A549 (cell line): ENCODE data around the gene GREB1. TPM values are rescaled to one million over a fixed set of nuclear protein-coding genes. Genes with fewer than 3 reads are reported as not detected.

Experiments
- ATAC-seq, 2 experiments: fragments of 200-7000 bp in 1 of 2; fragments of >200 bp in 1 of 2; cut with Nextera tagmentation in 1 of 2; cut with Tn5 transposase in 1 of 2; 3 replicates each; pipeline versions ENCODE4 v1.8.0 to v1.9.1; 2018 to 2020; ENCODE audit warnings: mild to moderate bottlenecking in 1 of 2, moderate library complexity in 1 of 2
- CTCF ChIA-PET: fragments of 300-600 bp; sonication (Branson Sonifier 250); formaldehyde crosslinking; extraction: SDS; loops from one replicate; lab custom pipeline; 2021; ENCODE audit warnings: antibody characterized with exemption, inconsistent platforms; lab: Yijun Ruan, JAX
- POLR2A ChIA-PET: fragments of 350-600 bp; formaldehyde crosslinking; extraction: SDS; loops from one replicate; lab custom pipeline; 2021; ENCODE audit warnings: antibody characterized with exemption, inconsistent platforms; lab: Yijun Ruan, JAX
- DNase-seq, 2 experiments: peaks; one replicate each; pipeline versions ENCODE4 v3.0.0 to v3.0.0-alpha.2; 2011 to 2016; ENCODE audit warnings: low read depth in 1 of 2, low spot score in 1 of 2
- FAIRE-seq: peaks from 2 replicates; lab custom pipeline; 2011; peaks lifted over from hg19 to GRCh38; lab: Jason Lieb, UNC
- H3K27ac ChIP-seq, 2 experiments: fragments of >200 bp; sonication (Bioruptor Twin); formaldehyde crosslinking; 3 replicates each; pipeline ENCODE4 v1.5.1; 2016 to 2017
- H3K4me1 ChIP-seq: fragments of >200 bp; sonication (Bioruptor Twin); formaldehyde crosslinking; 3 replicates; pipeline ENCODE4 v1.6.1; 2016
- H3K4me2 ChIP-seq: fragments of >200 bp; sonication (Bioruptor Twin); formaldehyde crosslinking; 3 replicates; pipeline ENCODE4 v1.6.1; 2016
- H3K4me3 ChIP-seq: fragments of >200 bp; sonication (Bioruptor Twin); formaldehyde crosslinking; 3 replicates; pipeline ENCODE4 v1.5.1; 2016
- H3K9me3 ChIP-seq: fragments of >200 bp; sonication (Bioruptor Twin); formaldehyde crosslinking; 3 replicates; pipeline ENCODE4 v1.6.1; 2016
- CBX8 ChIP-seq: fragments of 200-600 bp; sonication (generic); IDR thresholded peaks from 2 replicates; pipeline ENCODE4 v1.6.1; 2016
- CHD4 ChIP-seq: fragments of 200-600 bp; sonication (generic); IDR thresholded peaks from 2 replicates; pipeline ENCODE4 v1.6.1; 2016; ENCODE audit warnings: antibody characterized with exemption, mild to moderate bottlenecking, borderline replicate concordance
- ESRRA ChIP-seq: fragments of 150-350 bp; IDR thresholded peaks from 2 replicates; pipeline ENCODE4 v1.6.1; 2014; ENCODE audit warnings: mild to moderate bottlenecking, low read length, borderline replicate concordance
- FOSB ChIP-seq: fragments of 250-450 bp; sonication (Bioruptor Pico); IDR thresholded peaks from 2 replicates; pipeline ENCODE4 v1.5.0; 2020; ENCODE audit warnings: mild to moderate bottlenecking, moderate library complexity
- FOSL2 ChIP-seq, 2 experiments: fragments of 450-650 bp in 1 of 2; fragments of >200 bp in 1 of 2; sonication (Bioruptor Twin) in 1 of 2; formaldehyde crosslinking; IDR thresholded peaks; 2 replicates each; pipeline versions ENCODE4 v1.5.0 to v1.6.1; 2016 to 2020; ENCODE audit warnings: mild to moderate bottlenecking in 1 of 2, moderate library complexity in 1 of 2
- HMGXB4 ChIP-seq: fragments of 250-450 bp; sonication (Bioruptor Pico); IDR thresholded peaks from 2 replicates; pipeline ENCODE4 v1.5.0; 2021; ENCODE audit warnings: mild to moderate bottlenecking, moderate library complexity, borderline replicate concordance
- HOXA7 ChIP-seq: fragments of 250-450 bp; sonication (Bioruptor Pico); IDR thresholded peaks from 2 replicates; pipeline ENCODE4 v1.5.0; 2020; ENCODE audit warnings: mild to moderate bottlenecking, moderate library complexity
- JUN ChIP-seq, 2 experiments: fragments of >200 bp; sonication (Bioruptor Twin); formaldehyde crosslinking; IDR thresholded peaks; 2 replicates in 1 of 2; 3 replicates in 1 of 2; pipeline ENCODE4 v1.6.1; 2016 to 2017
- KDM1A ChIP-seq: fragments of 200-600 bp; sonication (generic); IDR thresholded peaks from 2 replicates; pipeline ENCODE4 v1.6.1; 2016; ENCODE audit warnings: low read depth, mild to moderate bottlenecking
- MAFK ChIP-seq: fragments of 450-650 bp; IDR thresholded peaks from 2 replicates; pipeline ENCODE4 v1.6.1; 2014; ENCODE audit not compliant: partially characterized antibody
- MYC ChIP-seq: IDR thresholded peaks from 2 replicates; pipeline ENCODE4 v1.6.1; 2012; ENCODE audit warnings: mild to moderate bottlenecking, inconsistent platforms, low read length, improper control_type of control experiment, borderline replicate concordance
- NFE2L2 ChIP-seq: fragments of 150-350 bp; conservative IDR thresholded peaks from 2 replicates; pipeline ENCODE4 v1.6.1; 2014; ENCODE audit warnings: low read length
- PBX3 ChIP-seq: IDR thresholded peaks from 2 replicates; pipeline ENCODE4 v1.6.1; 2012
- PHF8 ChIP-seq: fragments of 200-600 bp; sonication (generic); IDR thresholded peaks from 2 replicates; pipeline ENCODE4 v1.6.1; 2016; ENCODE audit warnings: low read depth, mild to moderate bottlenecking, antibody characterized with exemption, moderate library complexity, borderline replicate concordance
- RAD21 ChIP-seq, 2 experiments: fragments of >200 bp in 1 of 2; sonication (Bioruptor Twin) in 1 of 2; formaldehyde crosslinking in 1 of 2; IDR thresholded peaks in 1 of 2; conservative IDR thresholded peaks in 1 of 2; 2 replicates in 1 of 2; 3 replicates in 1 of 2; pipeline ENCODE4 v1.6.1; 2012 to 2018; ENCODE audit warnings: inconsistent platforms in 1 of 2
- RARB ChIP-seq: fragments of 250-450 bp; sonication (Bioruptor Pico); IDR thresholded peaks from 2 replicates; pipeline ENCODE4 v1.8.0; 2021; ENCODE audit warnings: mild to moderate bottlenecking, moderate library complexity
- RNF2 ChIP-seq: fragments of 200-600 bp; sonication (generic); IDR thresholded peaks from 2 replicates; pipeline ENCODE4 v1.6.1; 2016; ENCODE audit warnings: low read depth, mild to moderate bottlenecking, antibody characterized with exemption, moderate library complexity, borderline replicate concordance
- SREBF2 ChIP-seq: fragments of 450-650 bp; IDR thresholded peaks from 2 replicates; pipeline ENCODE4 v1.6.1; 2014; ENCODE audit warnings: mild to moderate bottlenecking, moderate library complexity
- TFCP2L1 ChIP-seq: fragments of 250-450 bp; sonication (Bioruptor Pico); IDR thresholded peaks from 2 replicates; pipeline ENCODE4 v1.5.0; 2021; ENCODE audit warnings: mild to moderate bottlenecking
- TP53 ChIP-seq: fragments of 250-450 bp; sonication (Bioruptor Pico); IDR thresholded peaks from 2 replicates; pipeline ENCODE4 v1.5.0; 2021; ENCODE audit warnings: mild to moderate bottlenecking, moderate library complexity
- ZNF302 ChIP-seq: fragments of 250-450 bp; sonication (Bioruptor Pico); IDR thresholded peaks from 2 replicates; pipeline ENCODE4 v1.9.0; 2021; ENCODE audit warnings: inconsistent platforms, mild to moderate bottlenecking, moderate library complexity
- WGBS: methylation state at CpG from one replicate; pipeline ENCODE4 v1.1.6; 2017; ENCODE audit errors: missing lambda C conversion rate; 5-methylcytosine and 5-hydroxymethylcytosine counted together
- polyA plus RNA-seq, 4 experiments: library from polyadenylated mRNA; depleted of rRNA in 3 of 4; stranded (reverse); fragments of >200 nt; fragmentation: RNase III in 1 of 4; extraction: RNeasy Plus Mini Kit Qiagen cat#74134 plus additional on column Dnase treatment in 1 of 4; gene quantifications; 2 replicates in 3 of 4; 3 replicates in 1 of 4; pipeline ENCODE4 v1.2.3, GENCODE V29; 2011 to 2017
- TF ChIP-seq, protein P1 (sequence below): fragments of 250-450 bp; sonication (Bioruptor Pico); IDR thresholded peaks from 2 replicates; pipeline ENCODE4 v1.5.0; 2020; ENCODE audit warnings: low read depth, mild to moderate bottlenecking, moderate library complexity

GREB1 gene
- polyA plus RNA-seq, 2 of the 4 experiments (the other 2 are of a cell fraction) = 1.1 to 1.3 TPM

GRCh38 chr2:11644293-11644692, 110.4 kb downstream of the GREB1 start (continued):
- TF ChIP-seq PBX3 = no peak
- no peak for TF ChIP-seq KDM1A

DNA sequence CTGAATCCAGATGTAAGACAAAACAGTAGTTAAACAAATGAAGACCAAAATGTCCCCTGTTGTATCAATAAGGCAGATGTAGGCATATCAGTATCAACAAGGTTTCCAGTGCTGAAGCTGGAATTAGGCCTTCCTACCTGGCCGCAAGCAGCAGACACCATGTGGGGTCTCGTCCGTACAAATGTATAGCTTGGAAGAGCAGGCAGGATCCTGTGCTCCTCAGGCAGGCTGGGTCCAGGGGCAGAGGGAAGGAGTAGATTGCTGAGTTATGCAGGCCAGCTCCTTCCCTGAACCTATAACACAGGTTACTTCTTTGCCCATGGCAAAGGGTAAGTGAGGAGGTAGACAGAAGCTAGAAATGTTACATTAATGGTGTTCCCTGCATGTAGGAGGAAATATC, 112.7 kb downstream of the GREB1 start:
- Histone ChIP-seq H3K4me3 (no peak overlapping the region), H3K27ac (no peak overlapping the region), H3K4me1 (no peaks in the 10 kb centered on the region), H3K9me3 (no peaks in the 10 kb centered on the region), H3K4me2 (no peak overlapping the region)
- ATAC-seq = no peak
- ChIA-PET CTCF (interaction anchor here (0.6 to 2.2 kb wide), 7 partner anchors 11 to 522 kb away, joined by 3 to 14 read pairs (median 3); no protein-coding TSS in a partner anchor), POLR2A (no interaction called here)
- DNase-seq = no peak
- TF ChIP-seq RARB (CRISPR knock-in tag) (no peak), PHF8 (no peak), MYC (no peak), CHD4 (no peak), RAD21 (conservative IDR thresholded peaks at IDR 0.05 in 1 of 2, IDR thresholded peaks at IDR 0.05 in 1 of 2) (no peak), TP53 (CRISPR knock-in tag) (no peak), TFCP2L1 (no peak), HMGXB4 (CRISPR knock-in tag) (no peak), SREBF2 (no peak), ESRRA (no peak), RNF2 (no peak), FOSB (no peak), MAFK (no peak), JUN (IDR thresholded peaks at IDR 0.05) (no peak), HOXA7 (no peak), FOSL2 (IDR thresholded peaks at IDR 0.05) (no peak), FOSL2 (CRISPR knock-in tag; IDR thresholded peaks at IDR 0.05) (no peak), NFE2L2 (no peak), CBX8 (no peak), ZNF302 (no peak)
- TF ChIP-seq, protein P1, sequence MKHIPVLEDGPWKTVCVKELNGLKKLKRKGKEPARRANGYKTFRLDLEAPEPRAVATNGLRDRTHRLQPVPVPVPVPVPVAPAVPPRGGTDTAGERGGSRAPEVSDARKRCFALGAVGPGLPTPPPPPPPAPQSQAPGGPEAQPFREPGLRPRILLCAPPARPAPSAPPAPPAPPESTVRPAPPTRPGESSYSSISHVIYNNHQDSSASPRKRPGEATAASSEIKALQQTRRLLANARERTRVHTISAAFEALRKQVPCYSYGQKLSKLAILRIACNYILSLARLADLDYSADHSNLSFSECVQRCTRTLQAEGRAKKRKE (CRISPR knock-in tag) = no peak
- 79% methylated on average over 3 of the region's 3 CpGs for WGBS
- FAIRE-seq = no peak
